ENCODE results near the gene CCDC186.

The CCDC186 gene

DNA sequence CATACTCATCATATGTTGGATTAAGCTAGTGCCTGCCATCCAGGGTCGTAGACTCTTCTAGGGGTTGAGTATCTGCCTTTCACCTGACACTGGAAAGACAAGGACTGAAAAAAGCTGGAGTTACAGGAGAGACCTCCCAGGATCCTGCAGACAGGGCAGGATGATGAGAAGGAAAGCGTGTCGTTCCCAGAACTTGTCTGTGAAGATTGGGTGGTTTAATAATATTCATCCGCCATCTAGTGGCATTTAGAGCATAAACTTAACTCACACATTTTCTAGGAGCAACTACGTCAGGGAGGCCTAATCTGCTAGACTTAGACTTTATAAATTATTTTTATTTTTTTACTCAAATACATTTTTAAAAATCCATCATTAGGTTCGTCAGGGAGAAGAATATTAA, 70.7 kb downstream of the CCDC186 start:
- H2BK5ac ChIP-seq (ENCODE audit: low read depth, low read length, poor library complexity), result no peak overlapping the region
- H3K23ac ChIP-seq (ENCODE audit: low read length), result no peak overlapping the region
- H2BK120ac ChIP-seq (ENCODE audit: insufficient read depth, low read length, poor library complexity), result no peak overlapping the region
- H3K79me2 ChIP-seq (ENCODE audit: control insufficient read depth, insufficient read depth, low read length, poor library complexity), result no peaks in the 10 kb centered on the region
- H3K36me3 ChIP-seq (ENCODE audit: control insufficient read depth in 1 of 2, insufficient read depth in 2 of 2, low read length in 2 of 2), result no peaks in the 10 kb centered on the region
- no peak overlapping the region for H3K4me2 ChIP-seq (ENCODE audit: low read length)
- H3K4me1 ChIP-seq (ENCODE audit: control insufficient read depth in 1 of 2, insufficient read depth in 2 of 2, low read length in 2 of 2), result peaks cover 5 to 6% of the 10 kb centered on the region in 2 experiments
- H3K4ac ChIP-seq (ENCODE audit: low read depth, low read length), result no peak overlapping the region
- H3K18ac ChIP-seq (ENCODE audit: low read length), result no peak overlapping the region
- no peak overlapping the region for H4K8ac ChIP-seq (ENCODE audit: low read depth, low read length)
- peaks cover 15% of the 10 kb centered on the region for H3K27me3 ChIP-seq (ENCODE audit: insufficient read depth, low read length)
- H3K4me3 ChIP-seq (ENCODE audit: low read depth, low read length), result no peak overlapping the region
- no peak overlapping the region for H2BK12ac ChIP-seq (ENCODE audit: low read length)
- H2AK5ac ChIP-seq (ENCODE audit: low read length), result no peak overlapping the region
- no peaks in the 10 kb centered on the region for H3K79me1 ChIP-seq (ENCODE audit: low read length)
- no peak overlapping the region for H4K12ac ChIP-seq (ENCODE audit: low read depth, low read length)
- no peak overlapping the region for H3K27ac ChIP-seq (ENCODE audit: low read depth, low read length)
- H3K9me3 ChIP-seq (ENCODE audit: insufficient read depth, low read depth, low read length), result peaks cover 4% of the 10 kb centered on the region
- no CpG with 5 or more reads among the region's 6 CpGs for WGBS (ENCODE audit: extremely low coverage, insufficient coverage, insufficient read length)
- DNase-seq, result peak in 1 of 2 donors; percentile 68
- H2AFZ ChIP-seq (ENCODE audit: insufficient read depth, low read length, poor library complexity), result no peak overlapping the region
- no peak overlapping the region for H3K9ac ChIP-seq (ENCODE audit: low read length)
- H3K14ac ChIP-seq (ENCODE audit: low read length), result no peak overlapping the region
- H4K91ac ChIP-seq (ENCODE audit: low read depth, low read length), result no peak overlapping the region

DNA sequence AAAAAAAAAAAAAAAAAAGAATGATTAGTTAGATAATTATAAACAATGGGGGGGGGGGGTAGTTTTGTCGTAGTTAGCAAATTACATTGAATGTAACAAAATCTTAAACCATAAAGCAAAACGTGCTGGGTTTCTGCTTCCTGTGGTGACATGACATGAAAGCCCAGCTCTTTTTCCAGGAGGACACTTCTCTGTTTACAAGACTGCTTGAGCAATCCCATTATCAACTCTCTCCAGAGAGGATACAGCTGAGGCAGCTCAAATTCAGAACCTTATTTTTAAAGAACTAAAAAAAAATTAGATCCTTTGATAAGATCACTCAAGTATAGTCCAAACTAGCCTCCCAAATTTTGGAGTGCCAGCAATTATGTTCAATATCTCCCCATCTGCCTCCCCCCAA, 71.7 kb downstream of the CCDC186 start:
- H3K27me3 ChIP-seq (ENCODE audit: insufficient read depth, low read length), result peaks cover 15% of the 10 kb centered on the region
- no peaks in the 10 kb centered on the region for H3K79me1 ChIP-seq (ENCODE audit: low read length)
- no peak overlapping the region for H2BK12ac ChIP-seq (ENCODE audit: low read length)
- peaks cover 5 to 6% of the 10 kb centered on the region in 2 experiments for H3K4me1 ChIP-seq (ENCODE audit: control insufficient read depth in 1 of 2, insufficient read depth in 2 of 2, low read length in 2 of 2)
- H2BK120ac ChIP-seq (ENCODE audit: insufficient read depth, low read length, poor library complexity), result no peak overlapping the region
- no peak overlapping the region for H3K14ac ChIP-seq (ENCODE audit: low read length)
- no peak overlapping the region for H3K23ac ChIP-seq (ENCODE audit: low read length)
- H3K4me2 ChIP-seq (ENCODE audit: low read length), result no peak overlapping the region
- no peak overlapping the region for H4K8ac ChIP-seq (ENCODE audit: low read depth, low read length)
- no CpG with 5 or more reads among the region's 2 CpGs for WGBS (ENCODE audit: extremely low coverage, insufficient coverage, insufficient read length)
- H3K9me3 ChIP-seq (ENCODE audit: insufficient read depth, low read depth, low read length), result peaks cover 4% of the 10 kb centered on the region
- no peak overlapping the region for H2BK5ac ChIP-seq (ENCODE audit: low read depth, low read length, poor library complexity)
- no peak overlapping the region for H2AK5ac ChIP-seq (ENCODE audit: low read length)
- no peak overlapping the region for H3K18ac ChIP-seq (ENCODE audit: low read length)
- H3K79me2 ChIP-seq (ENCODE audit: control insufficient read depth, insufficient read depth, low read length, poor library complexity), result no peaks in the 10 kb centered on the region
- no peak overlapping the region for H3K4ac ChIP-seq (ENCODE audit: low read depth, low read length)
- H4K12ac ChIP-seq (ENCODE audit: low read depth, low read length), result no peak overlapping the region
- no peak overlapping the region for H3K4me3 ChIP-seq (ENCODE audit: low read depth, low read length)
- no peak for DNase-seq
- no peak overlapping the region for H3K9ac ChIP-seq (ENCODE audit: low read length)
- no peak overlapping the region for H4K91ac ChIP-seq (ENCODE audit: low read depth, low read length)
- H2AFZ ChIP-seq (ENCODE audit: insufficient read depth, low read length, poor library complexity), result no peak overlapping the region
- no peak overlapping the region for H3K27ac ChIP-seq (ENCODE audit: low read depth, low read length)
- H3K36me3 ChIP-seq (ENCODE audit: control insufficient read depth in 1 of 2, insufficient read depth in 2 of 2, low read length in 2 of 2), result no peaks in the 10 kb centered on the region

DNA sequence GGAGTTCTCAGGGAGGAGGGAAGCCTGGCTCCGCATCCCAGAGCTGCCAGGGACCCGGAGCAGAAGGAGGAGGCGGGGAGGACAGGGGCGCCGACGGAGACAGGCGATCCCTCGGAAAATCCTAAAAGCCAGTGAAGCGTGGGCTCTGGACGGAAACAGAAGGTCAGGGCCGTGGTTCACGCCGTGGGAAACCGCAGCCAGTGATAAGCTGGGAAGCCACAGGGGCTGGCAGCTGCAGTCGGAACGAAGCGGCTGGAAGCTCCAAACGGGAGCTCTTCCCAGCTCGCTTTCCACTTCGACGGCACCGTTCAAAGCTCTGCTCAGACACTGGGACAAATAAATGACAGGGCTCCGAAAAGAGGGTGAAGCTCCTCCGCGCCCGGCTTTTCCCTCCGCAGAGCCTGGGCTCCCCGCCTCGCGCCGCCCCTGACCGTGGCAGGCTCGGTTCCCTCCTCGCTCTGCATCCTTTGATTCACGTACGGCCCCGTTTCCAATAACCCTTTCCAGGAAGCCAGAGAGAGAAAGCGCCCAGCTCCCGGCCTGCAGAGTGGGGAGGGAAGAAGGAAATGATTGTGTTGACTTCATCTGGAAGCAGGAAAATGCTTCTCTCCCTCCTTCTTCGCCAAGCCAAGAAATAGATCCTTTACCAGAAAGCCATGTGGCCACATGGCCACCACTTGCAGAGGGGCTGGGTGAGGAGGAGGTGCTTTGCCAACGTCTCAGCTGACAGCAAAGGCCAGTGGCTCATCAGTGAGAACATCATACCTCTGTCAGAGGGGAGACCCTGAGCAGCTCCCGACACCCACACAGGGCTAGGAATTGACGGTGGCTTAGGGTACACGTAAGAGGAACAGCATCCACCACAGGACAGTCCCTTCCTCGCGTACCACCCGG, 72.9 kb downstream of the CCDC186 start:
- no peak overlapping the region for H3K14ac ChIP-seq (ENCODE audit: low read length)
- H3K27me3 ChIP-seq (ENCODE audit: insufficient read depth, low read length), result peaks cover 15% of the 10 kb centered on the region
- no peak overlapping the region for H2BK120ac ChIP-seq (ENCODE audit: insufficient read depth, low read length, poor library complexity)
- H3K4me3 ChIP-seq (ENCODE audit: low read depth, low read length), result no peak overlapping the region
- no peaks in the 10 kb centered on the region for H3K79me2 ChIP-seq (ENCODE audit: control insufficient read depth, insufficient read depth, low read length, poor library complexity)
- H2BK5ac ChIP-seq (ENCODE audit: low read depth, low read length, poor library complexity), result no peak overlapping the region
- peaks cover 4% of the 10 kb centered on the region for H3K9me3 ChIP-seq (ENCODE audit: insufficient read depth, low read depth, low read length)
- H3K4ac ChIP-seq (ENCODE audit: low read depth, low read length), result no peak overlapping the region
- no peak overlapping the region for H3K27ac ChIP-seq (ENCODE audit: low read depth, low read length)
- H4K8ac ChIP-seq (ENCODE audit: low read depth, low read length), result no peak overlapping the region
- no peak for DNase-seq
- peak overlapping the region; percentile 15 for H2AFZ ChIP-seq (ENCODE audit: insufficient read depth, low read length, poor library complexity)
- no CpG with 5 or more reads among the region's 47 CpGs for WGBS (ENCODE audit: extremely low coverage, insufficient coverage, insufficient read length)
- H3K4me2 ChIP-seq (ENCODE audit: low read length), result peak overlapping the region; percentile 58
- no peak overlapping the region for H3K9ac ChIP-seq (ENCODE audit: low read length)
- no peaks in the 10 kb centered on the region for H3K36me3 ChIP-seq (ENCODE audit: control insufficient read depth in 1 of 2, insufficient read depth in 2 of 2, low read length in 2 of 2)
- no peak overlapping the region for H3K23ac ChIP-seq (ENCODE audit: low read length)
- peaks cover 5 to 6% of the 10 kb centered on the region in 2 experiments for H3K4me1 ChIP-seq (ENCODE audit: control insufficient read depth in 1 of 2, insufficient read depth in 2 of 2, low read length in 2 of 2)
- H2BK12ac ChIP-seq (ENCODE audit: low read length), result no peak overlapping the region
- no peak overlapping the region for H4K91ac ChIP-seq (ENCODE audit: low read depth, low read length)
- no peak overlapping the region for H3K18ac ChIP-seq (ENCODE audit: low read length)
- no peak overlapping the region for H2AK5ac ChIP-seq (ENCODE audit: low read length)
- no peaks in the 10 kb centered on the region for H3K79me1 ChIP-seq (ENCODE audit: low read length)
- H4K12ac ChIP-seq (ENCODE audit: low read depth, low read length), result no peak overlapping the region

DNA sequence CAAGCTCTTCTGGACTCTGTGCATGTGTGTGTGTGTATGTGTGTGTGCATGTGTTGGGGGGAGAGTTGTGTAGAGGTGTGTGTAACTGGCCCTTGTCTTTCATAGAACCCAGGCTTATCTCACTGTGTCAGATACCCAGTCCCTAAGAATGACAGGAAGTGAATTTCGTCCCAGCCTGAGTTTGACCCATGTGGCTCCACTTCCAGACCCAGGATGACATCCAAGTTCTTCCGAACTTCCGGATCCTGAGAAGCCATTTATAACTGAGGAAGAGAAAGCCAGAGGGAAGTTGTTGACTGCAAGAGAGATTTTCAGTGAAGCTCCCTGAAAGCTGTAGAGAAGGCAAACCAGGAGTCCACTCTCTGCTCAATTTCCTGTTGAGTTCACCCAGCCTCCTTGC, 77.1 kb downstream of the CCDC186 start:
- H3K9me3 ChIP-seq (ENCODE audit: insufficient read depth, low read depth, low read length), result peaks cover 6% of the 10 kb centered on the region
- no peaks in the 10 kb centered on the region for H3K79me2 ChIP-seq (ENCODE audit: control insufficient read depth, insufficient read depth, low read length, poor library complexity)
- no peak overlapping the region for H3K9ac ChIP-seq (ENCODE audit: low read length)
- no CpG with 5 or more reads among the region's 3 CpGs for whole genome bisulfite sequencing (ENCODE audit: extremely low coverage, insufficient coverage, insufficient read length)
- no peak overlapping the region for H2AK5ac ChIP-seq (ENCODE audit: low read length)
- no peak overlapping the region for H3K4me2 ChIP-seq (ENCODE audit: low read length)
- no peak overlapping the region for H3K14ac ChIP-seq (ENCODE audit: low read length)
- H2BK120ac ChIP-seq (ENCODE audit: insufficient read depth, low read length, poor library complexity), result no peak overlapping the region
- H4K8ac ChIP-seq (ENCODE audit: low read depth, low read length), result no peak overlapping the region
- H2AFZ ChIP-seq (ENCODE audit: insufficient read depth, low read length, poor library complexity), result no peak overlapping the region
- H3K4me3 ChIP-seq (ENCODE audit: low read depth, low read length), result no peak overlapping the region
- no peak overlapping the region for H2BK5ac ChIP-seq (ENCODE audit: low read depth, low read length, poor library complexity)
- H3K79me1 ChIP-seq (ENCODE audit: low read length), result no peaks in the 10 kb centered on the region
- H3K36me3 ChIP-seq (ENCODE audit: control insufficient read depth in 1 of 2, insufficient read depth in 2 of 2, low read length in 2 of 2), result no peaks in the 10 kb centered on the region
- H4K91ac ChIP-seq (ENCODE audit: low read depth, low read length), result no peak overlapping the region
- DNase-seq, result no peak
- H2BK12ac ChIP-seq (ENCODE audit: low read length), result no peak overlapping the region
- no peak overlapping the region for H3K4ac ChIP-seq (ENCODE audit: low read depth, low read length)
- no peak overlapping the region for H3K23ac ChIP-seq (ENCODE audit: low read length)
- peaks cover 5 to 6% of the 10 kb centered on the region in 2 experiments for H3K4me1 ChIP-seq (ENCODE audit: control insufficient read depth in 1 of 2, insufficient read depth in 2 of 2, low read length in 2 of 2)
- H3K27me3 ChIP-seq (ENCODE audit: insufficient read depth, low read length), result peaks cover 15% of the 10 kb centered on the region
- H3K27ac ChIP-seq (ENCODE audit: low read depth, low read length), result no peak overlapping the region
- H3K18ac ChIP-seq (ENCODE audit: low read length), result no peak overlapping the region
- H4K12ac ChIP-seq (ENCODE audit: low read depth, low read length), result no peak overlapping the region
